ENCODE results near the gene GAST.

- TF ChIP-seq POLR2A (IDR thresholded peaks at IDR 0.05) (no peak), POLR2AphosphoS5 (IDR thresholded peaks at IDR 0.05) (no peak)
Measured at GRCh38 chr17:41680426-41681040, 31.6 kb upstream of the GAST start.
